ENCODE results near the gene STYX. TPM values are rescaled to one million over a fixed set of nuclear protein-coding genes. Genes with fewer than 3 reads are reported as not detected.

STYX gene
- 25.7 TPM in 2 replicates for total RNA-seq

GRCh38 chr14:52729925-52730708 is at the start of gene STYX:
Gene STYX (plus strand): TSS chr14:52730166. CDS start chr14:52730475, 309 bp downstream.

GRCh38 chr14:52695481-52696091 is 34.4 kb upstream of the STYX start, which contains the start of gene ERO1A:
Gene ERO1A (minus strand): TSS chr14:52695558. CDS start chr14:52695481, 77 bp downstream.

GRCh38 chr14:52706724-52707706 is 23.0 kb upstream of the STYX start, which contains the start of gene PSMC6:
Gene PSMC6 (plus strand): TSS chr14:52707200. CDS start chr14:52707220, 20 bp downstream.

GRCh38 chr14:52791223-52792096 is 61.5 kb downstream of the STYX start, which contains the start of gene GNPNAT1:
Gene GNPNAT1 (minus strand): TSS chr14:52791607. CDS start chr14:52784650, 6,957 bp downstream.

Other genes starting within 250 kb of the STYX start
- 2.3 and 3.5 TPM in 2 replicates for gene TXNDC16, start 177.7 kb upstream of the STYX start, total RNA-seq
- gene GPR137C, start 177.3 kb upstream of the STYX start, total RNA-seq, result 0.65 and 1.4 TPM in 2 replicates
- 91.6 and 96.7 TPM in 2 replicates for gene ERO1A, start 34.6 kb upstream of the STYX start, total RNA-seq
- 126 and 176 TPM in 2 replicates for gene PSMC6, start 23.0 kb upstream of the STYX start, total RNA-seq
- 44.2 and 46.2 TPM in 2 replicates for gene GNPNAT1, start 61.4 kb downstream of the STYX start, total RNA-seq
- gene FERMT2, start 220.9 kb downstream of the STYX start, total RNA-seq, result 94.8 and 97.1 TPM in 2 replicates

Measured in epithelial cell of umbilical artery (primary cell).